D721Med (cell line): Measurements from ENCODE around the gene PPRC1.

Experiments
- DNase-seq: peaks from one replicate; pipeline ENCODE4 v3.0.0; 2011; ENCODE audit warnings: low spot score; ENCODE audit not compliant: insufficient read length
- FAIRE-seq: peaks from 2 replicates; lab custom pipeline; 2011; peaks lifted over from hg19 to GRCh38; lab: Jason Lieb, UNC
- CTCF ChIP-seq: IDR thresholded peaks from 2 replicates; pipeline ENCODE4 v1.5.1; 2012; ENCODE audit warnings: mild to moderate bottlenecking, control low read depth; ENCODE audit not compliant: insufficient read depth; ENCODE audit errors: missing control alignments

Gene PPRC1

GRCh38 chr10:102157224-102157623 is 24.4 kb downstream of the PPRC1 start:
- FAIRE-seq (no peak), DNase-seq (no peak)
- TF ChIP-seq CTCF: no peak

- DNase-seq (no peak), FAIRE-seq (no peak)
- TF ChIP-seq CTCF: no peak
Measured at GRCh38 chr10:102159051-102159597, 26.3 kb downstream of the PPRC1 start.

- DNase-seq (no peak), FAIRE-seq (no peak)
- TF ChIP-seq CTCF: no peak
Measured at GRCh38 chr10:102159831-102160230, 27.0 kb downstream of the PPRC1 start.

GRCh38 chr10:102163342-102163989 is 30.6 kb downstream of the PPRC1 start:
- TF ChIP-seq CTCF: no peak
- DNase-seq (no peak), FAIRE-seq (no peak)

- no peak for TF ChIP-seq CTCF
- DNase-seq: no peak
- no peak for FAIRE-seq
Measured at GRCh38 chr10:102167861-102168260, 35.0 kb downstream of the PPRC1 start.

GRCh38 chr10:102170602-102171001 is 37.8 kb downstream of the PPRC1 start:
- DNase-seq (no peak), FAIRE-seq (no peak)
- TF ChIP-seq CTCF: no peak

GRCh38 chr10:102172288-102172687 is 39.4 kb downstream of the PPRC1 start:
- FAIRE-seq (no peak), DNase-seq (no peak)
- no peak for TF ChIP-seq CTCF
